ENCODE measurements around the gene LAMA3. TPM values are rescaled to one million over a fixed set of nuclear protein-coding genes. Genes with fewer than 3 reads are reported as not detected.

LAMA3 gene
- total and polyA plus RNA-seq, 2 experiments from 2014 or later: 3.9 to 4.9 TPM

DNA sequence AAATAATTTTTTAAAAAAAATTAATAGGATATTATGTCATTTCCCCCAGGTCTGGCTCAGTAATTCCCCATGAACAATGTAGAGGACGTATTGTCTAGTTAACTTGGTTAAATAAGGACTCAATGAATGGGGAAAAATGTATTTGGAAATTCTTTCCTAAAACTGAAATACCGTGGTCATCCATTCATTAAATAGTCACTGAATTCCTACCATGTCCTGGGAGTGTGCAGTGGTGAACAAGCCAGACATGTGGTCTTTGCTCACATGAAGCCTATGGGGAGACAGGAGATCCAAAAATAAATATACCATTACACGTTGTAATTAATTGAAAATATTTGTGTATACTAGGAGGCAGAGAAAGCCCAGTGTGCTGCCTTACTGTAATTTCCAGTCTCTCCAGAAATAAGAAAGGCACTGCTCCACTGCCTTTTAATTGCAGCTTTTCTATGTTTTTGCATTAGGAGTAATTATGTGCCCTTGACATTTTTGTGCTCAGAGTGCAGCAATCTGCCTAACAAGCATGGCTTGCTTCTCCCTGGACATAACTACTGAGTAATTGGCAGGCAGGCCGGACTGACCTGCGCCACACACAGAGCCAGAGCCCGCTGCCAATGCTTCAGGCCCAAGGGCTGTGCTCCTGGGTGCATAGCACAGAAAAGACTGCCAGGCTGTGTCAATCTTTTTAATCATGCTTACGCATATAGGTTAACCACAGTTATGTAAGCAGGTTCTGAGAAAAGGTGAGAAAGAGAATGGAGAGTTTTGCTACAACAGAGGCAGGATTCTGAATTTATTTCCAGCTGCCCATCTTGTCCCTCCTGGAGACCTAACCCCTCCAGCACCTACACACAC lies 303.1 kb downstream of the LAMA3 start:
- Histone ChIP-seq H3K4me3 (no peak overlapping the region), H3K9me2 (ENCODE audit: insufficient read depth) (no peaks in the 10 kb centered on the region; the same call in 1 of the 2 replicates), H3F3A (replicated peaks; ENCODE audit: low read depth) (no peaks in the 10 kb centered on the region; the same call in 1 of the 2 replicates), H3K36me3 (ENCODE audit: insufficient read depth) (no peaks in the 10 kb centered on the region), H3K27me3 (ENCODE audit: insufficient read depth) (no peaks in the 10 kb centered on the region), H3K4me1 (ENCODE audit: insufficient read depth) (peaks cover 15% of the 10 kb centered on the region; the same call in 1 of the 2 replicates), H3K79me2 (replicated peaks; ENCODE audit: insufficient read depth) (no peaks in the 10 kb centered on the region), H2AFZ (peak overlapping the region; percentile 73), H4K20me1 (replicated peaks; ENCODE audit: insufficient read depth) (no peaks in the 10 kb centered on the region), H3K4me2 (no peak overlapping the region), H3K27ac (ENCODE audit: low read depth) (no peak overlapping the region)
- Mint-ChIP-seq H3K36me3 (ENCODE audit: low read depth) (no peaks in the 10 kb centered on the region), H3K4me1 (peaks cover 6% of the 10 kb centered on the region; the same call in 2 of the 3 replicates), H3K9me3 (no peaks in the 10 kb centered on the region), H3K27me3 (ENCODE audit: insufficient read depth, low read depth, poor library complexity) (no peaks in the 10 kb centered on the region), H3K27ac (no peak overlapping the region), H3K4me3 (no peak overlapping the region)
- ATAC-seq (no peak), DNase-seq (ENCODE audit: low spot score) (no peak)
- TF ChIP-seq, protein P1, sequence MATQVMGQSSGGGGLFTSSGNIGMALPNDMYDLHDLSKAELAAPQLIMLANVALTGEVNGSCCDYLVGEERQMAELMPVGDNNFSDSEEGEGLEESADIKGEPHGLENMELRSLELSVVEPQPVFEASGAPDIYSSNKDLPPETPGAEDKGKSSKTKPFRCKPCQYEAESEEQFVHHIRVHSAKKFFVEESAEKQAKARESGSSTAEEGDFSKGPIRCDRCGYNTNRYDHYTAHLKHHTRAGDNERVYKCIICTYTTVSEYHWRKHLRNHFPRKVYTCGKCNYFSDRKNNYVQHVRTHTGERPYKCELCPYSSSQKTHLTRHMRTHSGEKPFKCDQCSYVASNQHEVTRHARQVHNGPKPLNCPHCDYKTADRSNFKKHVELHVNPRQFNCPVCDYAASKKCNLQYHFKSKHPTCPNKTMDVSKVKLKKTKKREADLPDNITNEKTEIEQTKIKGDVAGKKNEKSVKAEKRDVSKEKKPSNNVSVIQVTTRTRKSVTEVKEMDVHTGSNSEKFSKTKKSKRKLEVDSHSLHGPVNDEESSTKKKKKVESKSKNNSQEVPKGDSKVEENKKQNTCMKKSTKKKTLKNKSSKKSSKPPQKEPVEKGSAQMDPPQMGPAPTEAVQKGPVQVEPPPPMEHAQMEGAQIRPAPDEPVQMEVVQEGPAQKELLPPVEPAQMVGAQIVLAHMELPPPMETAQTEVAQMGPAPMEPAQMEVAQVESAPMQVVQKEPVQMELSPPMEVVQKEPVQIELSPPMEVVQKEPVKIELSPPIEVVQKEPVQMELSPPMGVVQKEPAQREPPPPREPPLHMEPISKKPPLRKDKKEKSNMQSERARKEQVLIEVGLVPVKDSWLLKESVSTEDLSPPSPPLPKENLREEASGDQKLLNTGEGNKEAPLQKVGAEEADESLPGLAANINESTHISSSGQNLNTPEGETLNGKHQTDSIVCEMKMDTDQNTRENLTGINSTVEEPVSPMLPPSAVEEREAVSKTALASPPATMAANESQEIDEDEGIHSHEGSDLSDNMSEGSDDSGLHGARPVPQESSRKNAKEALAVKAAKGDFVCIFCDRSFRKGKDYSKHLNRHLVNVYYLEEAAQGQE (IDR thresholded peaks at IDR 0.05; ENCODE audit: unreplicated experiment): no peak
- TF ChIP-seq POLR2AphosphoS5 (IDR thresholded peaks at IDR 0.05; ENCODE audit: low read depth) (no peak), JUNB (IDR thresholded peaks at IDR 0.05; ENCODE audit: unreplicated experiment) (no peak), ZNF331 (CRISPR knock-in tag; IDR thresholded peaks at IDR 0.05; ENCODE audit: low read depth) (no peak), NANOG (IDR thresholded peaks at IDR 0.05; ENCODE audit: borderline replicate concordance) (no peak)
- TF ChIP-seq, protein P2, sequence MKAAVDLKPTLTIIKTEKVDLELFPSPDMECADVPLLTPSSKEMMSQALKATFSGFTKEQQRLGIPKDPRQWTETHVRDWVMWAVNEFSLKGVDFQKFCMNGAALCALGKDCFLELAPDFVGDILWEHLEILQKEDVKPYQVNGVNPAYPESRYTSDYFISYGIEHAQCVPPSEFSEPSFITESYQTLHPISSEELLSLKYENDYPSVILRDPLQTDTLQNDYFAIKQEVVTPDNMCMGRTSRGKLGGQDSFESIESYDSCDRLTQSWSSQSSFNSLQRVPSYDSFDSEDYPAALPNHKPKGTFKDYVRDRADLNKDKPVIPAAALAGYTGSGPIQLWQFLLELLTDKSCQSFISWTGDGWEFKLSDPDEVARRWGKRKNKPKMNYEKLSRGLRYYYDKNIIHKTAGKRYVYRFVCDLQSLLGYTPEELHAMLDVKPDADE (IDR thresholded peaks at IDR 0.05): no peak
- TF ChIP-seq, protein P3, sequence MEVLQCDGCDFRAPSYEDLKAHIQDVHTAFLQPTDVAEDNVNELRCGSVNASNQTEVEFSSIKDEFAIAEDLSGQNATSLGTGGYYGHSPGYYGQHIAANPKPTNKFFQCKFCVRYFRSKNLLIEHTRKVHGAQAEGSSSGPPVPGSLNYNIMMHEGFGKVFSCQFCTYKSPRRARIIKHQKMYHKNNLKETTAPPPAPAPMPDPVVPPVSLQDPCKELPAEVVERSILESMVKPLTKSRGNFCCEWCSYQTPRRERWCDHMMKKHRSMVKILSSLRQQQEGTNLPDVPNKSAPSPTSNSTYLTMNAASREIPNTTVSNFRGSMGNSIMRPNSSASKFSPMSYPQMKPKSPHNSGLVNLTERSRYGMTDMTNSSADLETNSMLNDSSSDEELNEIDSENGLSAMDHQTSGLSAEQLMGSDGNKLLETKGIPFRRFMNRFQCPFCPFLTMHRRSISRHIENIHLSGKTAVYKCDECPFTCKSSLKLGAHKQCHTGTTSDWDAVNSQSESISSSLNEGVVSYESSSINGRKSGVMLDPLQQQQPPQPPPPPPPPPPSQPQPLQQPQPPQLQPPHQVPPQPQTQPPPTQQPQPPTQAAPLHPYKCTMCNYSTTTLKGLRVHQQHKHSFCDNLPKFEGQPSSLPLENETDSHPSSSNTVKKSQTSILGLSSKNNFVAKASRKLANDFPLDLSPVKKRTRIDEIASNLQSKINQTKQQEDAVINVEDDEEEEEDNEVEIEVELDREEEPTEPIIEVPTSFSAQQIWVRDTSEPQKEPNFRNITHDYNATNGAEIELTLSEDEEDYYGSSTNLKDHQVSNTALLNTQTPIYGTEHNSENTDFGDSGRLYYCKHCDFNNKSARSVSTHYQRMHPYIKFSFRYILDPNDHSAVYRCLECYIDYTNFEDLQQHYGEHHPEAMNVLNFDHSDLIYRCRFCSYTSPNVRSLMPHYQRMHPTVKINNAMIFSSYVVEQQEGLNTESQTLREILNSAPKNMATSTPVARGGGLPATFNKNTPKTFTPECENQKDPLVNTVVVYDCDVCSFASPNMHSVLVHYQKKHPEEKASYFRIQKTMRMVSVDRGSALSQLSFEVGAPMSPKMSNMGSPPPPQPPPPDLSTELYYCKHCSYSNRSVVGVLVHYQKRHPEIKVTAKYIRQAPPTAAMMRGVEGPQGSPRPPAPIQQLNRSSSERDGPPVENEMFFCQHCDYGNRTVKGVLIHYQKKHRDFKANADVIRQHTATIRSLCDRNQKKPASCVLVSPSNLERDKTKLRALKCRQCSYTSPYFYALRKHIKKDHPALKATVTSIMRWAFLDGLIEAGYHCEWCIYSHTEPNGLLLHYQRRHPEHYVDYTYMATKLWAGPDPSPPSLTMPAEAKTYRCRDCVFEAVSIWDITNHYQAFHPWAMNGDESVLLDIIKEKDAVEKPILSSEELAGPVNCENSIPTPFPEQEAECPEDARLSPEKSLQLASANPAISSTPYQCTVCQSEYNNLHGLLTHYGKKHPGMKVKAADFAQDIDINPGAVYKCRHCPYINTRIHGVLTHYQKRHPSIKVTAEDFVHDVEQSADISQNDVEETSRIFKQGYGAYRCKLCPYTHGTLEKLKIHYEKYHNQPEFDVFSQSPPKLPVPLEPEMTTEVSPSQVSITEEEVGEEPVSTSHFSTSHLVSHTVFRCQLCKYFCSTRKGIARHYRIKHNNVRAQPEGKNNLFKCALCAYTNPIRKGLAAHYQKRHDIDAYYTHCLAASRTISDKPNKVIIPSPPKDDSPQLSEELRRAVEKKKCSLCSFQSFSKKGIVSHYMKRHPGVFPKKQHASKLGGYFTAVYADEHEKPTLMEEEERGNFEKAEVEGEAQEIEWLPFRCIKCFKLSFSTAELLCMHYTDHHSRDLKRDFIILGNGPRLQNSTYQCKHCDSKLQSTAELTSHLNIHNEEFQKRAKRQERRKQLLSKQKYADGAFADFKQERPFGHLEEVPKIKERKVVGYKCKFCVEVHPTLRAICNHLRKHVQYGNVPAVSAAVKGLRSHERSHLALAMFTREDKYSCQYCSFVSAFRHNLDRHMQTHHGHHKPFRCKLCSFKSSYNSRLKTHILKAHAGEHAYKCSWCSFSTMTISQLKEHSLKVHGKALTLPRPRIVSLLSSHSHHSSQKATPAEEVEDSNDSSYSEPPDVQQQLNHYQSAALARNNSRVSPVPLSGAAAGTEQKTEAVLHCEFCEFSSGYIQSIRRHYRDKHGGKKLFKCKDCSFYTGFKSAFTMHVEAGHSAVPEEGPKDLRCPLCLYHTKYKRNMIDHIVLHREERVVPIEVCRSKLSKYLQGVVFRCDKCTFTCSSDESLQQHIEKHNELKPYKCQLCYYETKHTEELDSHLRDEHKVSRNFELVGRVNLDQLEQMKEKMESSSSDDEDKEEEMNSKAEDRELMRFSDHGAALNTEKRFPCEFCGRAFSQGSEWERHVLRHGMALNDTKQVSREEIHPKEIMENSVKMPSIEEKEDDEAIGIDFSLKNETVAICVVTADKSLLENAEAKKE (CRISPR knock-in tag; IDR thresholded peaks at IDR 0.05): no peak
- TF ChIP-seq, protein P4, sequence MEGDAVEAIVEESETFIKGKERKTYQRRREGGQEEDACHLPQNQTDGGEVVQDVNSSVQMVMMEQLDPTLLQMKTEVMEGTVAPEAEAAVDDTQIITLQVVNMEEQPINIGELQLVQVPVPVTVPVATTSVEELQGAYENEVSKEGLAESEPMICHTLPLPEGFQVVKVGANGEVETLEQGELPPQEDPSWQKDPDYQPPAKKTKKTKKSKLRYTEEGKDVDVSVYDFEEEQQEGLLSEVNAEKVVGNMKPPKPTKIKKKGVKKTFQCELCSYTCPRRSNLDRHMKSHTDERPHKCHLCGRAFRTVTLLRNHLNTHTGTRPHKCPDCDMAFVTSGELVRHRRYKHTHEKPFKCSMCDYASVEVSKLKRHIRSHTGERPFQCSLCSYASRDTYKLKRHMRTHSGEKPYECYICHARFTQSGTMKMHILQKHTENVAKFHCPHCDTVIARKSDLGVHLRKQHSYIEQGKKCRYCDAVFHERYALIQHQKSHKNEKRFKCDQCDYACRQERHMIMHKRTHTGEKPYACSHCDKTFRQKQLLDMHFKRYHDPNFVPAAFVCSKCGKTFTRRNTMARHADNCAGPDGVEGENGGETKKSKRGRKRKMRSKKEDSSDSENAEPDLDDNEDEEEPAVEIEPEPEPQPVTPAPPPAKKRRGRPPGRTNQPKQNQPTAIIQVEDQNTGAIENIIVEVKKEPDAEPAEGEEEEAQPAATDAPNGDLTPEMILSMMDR (conservative IDR thresholded peaks at IDR 0.05; ENCODE audit: low read depth in 2 of 2): no peak
